DLD1 (cell line): ENCODE measurements around the gene ROGDI.

Experiments used
- in situ Hi-C: cut with HindIII; loops from 2 replicates; pipeline ENCODE4 v1.10.0; 2017; ENCODE audit warnings: low sequenced_read_pairs

ROGDI gene

DNA sequence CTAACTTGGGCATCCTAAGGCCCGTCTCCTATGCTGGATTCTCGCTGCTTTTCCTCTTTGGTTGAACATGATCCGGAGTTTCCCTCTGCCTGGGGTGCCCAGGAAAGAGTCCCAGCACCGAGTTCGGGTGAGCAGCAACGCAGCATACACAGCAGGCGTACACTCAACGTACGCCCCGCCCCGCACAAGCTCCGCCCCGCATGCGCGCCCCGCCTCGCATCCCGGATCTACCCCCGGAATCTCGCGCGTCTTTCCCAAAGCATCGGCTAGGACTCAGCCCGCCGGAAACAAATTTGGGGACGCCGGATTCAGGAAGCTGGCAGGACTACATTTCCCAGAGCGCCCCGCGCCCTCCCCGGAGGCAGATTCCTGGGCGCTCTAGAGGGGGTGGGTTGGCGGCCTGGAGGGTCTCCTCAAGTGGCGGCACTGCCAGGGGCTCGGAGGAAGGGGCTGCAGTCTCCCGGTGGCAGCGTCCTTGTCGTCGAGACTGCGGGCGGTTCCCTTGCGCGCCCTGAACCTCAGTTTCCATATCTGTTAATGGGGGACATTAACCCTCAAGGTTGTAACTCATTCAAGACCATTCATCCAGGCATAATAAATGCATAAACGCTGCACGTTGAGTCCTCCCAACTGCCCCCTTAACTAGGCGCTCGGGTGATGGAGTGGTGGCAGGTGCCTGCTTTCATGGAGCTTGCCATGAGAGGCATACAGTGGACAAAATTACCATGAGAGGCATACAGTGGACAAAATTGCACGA lies 33.7 kb downstream of the ROGDI start:
- in situ Hi-C loops, result no loop called here

DNA sequence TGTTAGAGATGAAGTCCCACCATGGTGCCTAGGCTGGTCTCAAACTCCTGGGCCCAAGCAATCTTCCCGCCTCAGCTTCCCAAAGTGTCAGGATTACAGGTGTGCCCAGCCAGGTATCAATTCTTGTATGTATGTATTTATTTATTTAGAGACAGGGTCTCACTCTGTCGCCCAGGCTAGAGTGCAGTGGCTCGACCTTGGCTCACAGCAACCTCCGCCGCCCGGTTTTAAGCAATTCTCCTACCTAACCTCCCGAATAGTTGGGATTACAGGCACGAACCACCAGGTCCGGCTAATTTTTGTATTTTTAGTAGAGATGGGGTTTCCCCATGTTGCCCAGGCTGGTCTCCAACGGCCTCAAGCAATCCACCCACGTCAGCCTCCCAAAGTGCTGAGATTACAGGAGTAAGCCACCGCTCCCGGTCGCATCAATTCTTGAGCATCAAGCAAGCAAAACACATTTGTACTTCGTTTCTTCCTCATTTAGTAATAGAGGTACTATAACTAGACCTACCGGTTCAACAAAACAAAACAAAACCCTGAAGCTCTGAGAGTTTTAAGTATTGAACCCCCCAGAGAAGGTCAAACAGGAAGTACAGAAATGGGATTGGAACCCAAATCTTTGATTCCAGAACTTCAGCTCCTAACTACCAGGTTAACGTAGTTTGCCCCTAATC lies 34.4 kb downstream of the ROGDI start:
- in situ Hi-C loops, result no loop called here

DNA sequence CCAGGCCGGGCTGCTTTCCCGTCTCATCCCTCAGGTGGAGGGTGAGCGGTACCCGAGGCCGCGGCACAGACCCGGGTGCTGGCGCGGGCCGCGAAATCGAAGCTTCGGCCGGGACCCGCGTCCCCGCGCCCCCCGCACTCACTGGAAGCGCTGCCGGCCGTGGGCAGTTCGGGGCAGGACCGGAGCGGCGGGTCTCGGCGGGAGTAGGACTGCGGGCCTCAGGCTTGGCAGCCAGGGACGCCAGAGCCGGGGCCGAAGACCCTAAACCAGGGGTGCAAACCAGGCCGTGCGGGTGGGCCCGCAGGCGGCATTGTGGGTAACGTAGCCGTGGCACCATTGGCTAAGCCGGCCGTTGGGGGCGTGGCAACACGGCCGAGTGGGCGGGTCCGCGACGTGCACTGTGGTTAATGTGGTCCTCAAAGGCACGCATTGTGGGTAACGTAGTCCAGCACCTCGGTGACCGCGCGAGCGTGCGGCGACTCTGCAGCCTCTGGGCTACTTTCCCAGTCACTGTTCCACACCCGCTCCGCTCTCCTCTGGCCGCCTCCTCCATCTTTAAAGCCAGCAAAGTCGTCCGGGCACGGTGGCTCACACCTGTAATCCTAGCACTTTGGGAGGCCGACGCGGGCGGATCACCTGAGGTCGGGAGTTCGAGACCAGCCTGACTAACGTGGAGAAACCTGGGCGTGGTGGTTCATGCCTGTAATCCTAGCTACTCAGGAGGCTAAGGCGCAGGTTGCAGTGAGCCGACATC lies 35.4 kb downstream of the ROGDI start, which contains the start of gene ZNF500:
Gene ZNF500, minus strand, starts transcription at position 288 of the 754 bp plus-strand sequence. CDS start 1,184 bp downstream, outside the sequence.
- in situ Hi-C loops, result no loop called here

DNA sequence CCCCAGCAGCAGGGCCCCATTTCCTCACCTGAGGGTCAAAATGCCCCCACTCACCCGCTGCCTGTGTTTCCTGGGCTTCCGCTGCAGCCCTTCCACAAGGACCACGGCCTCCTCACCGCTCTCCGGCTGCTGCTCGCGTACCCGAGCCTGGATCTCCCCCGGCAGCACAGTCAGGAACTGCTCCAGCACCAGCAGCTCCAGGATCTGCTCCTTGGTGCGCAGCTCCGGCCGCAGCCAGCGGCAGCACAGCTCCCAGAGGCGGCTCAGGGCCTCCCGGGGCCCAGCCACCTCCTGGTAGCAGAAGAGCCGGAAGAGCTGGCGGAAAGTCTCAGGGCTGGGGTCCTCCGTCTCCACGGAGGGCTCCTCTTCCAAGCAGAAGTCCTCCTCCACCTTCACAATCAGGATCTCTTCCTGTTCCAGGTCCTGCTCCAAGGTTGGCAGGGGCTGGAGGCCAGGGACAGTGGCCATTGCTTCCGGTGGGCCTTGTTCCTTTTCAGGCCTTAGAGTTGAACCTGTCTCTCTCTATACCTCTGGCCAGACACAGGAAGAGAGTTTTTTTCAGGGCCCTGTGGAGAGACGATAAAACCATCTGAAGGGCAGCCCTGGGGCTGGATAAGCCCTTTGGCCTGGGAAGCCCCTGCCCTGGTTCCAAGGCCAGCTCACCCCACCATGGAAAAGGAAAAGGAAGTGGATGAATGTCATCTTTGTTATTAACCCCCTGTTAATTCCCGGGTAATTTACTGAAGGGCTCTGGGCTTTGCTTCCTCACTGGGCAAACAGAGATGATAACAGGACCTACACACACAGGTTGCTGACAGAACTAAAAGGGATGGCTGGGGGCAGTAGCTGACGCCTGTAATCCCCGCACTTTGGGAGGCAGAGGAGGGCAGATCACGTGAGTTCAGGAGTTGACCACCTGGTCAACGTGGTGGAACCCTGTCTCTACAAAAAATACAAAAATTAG lies 36.6 kb downstream of the ROGDI start:
- in situ Hi-C loops, result no loop called here

DNA sequence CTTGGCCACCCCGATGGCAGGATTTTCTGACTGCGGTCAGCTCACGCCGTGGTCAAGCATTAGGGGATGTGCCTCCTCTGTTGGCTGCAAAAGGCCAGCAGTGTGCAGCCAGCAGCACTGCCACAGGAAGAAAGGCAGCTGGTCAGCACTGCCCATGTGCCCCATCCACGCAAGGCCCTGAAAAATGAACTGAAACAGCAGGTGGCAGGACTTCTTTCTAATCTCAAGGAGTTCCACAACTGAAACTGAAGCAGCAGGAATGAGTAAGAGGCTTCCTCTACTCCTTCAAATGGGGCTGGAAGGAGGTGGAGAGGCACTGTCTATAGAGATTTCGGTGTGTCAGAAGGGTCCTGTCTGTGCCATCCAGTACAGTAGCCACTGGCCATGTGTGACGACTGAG lies 38.6 kb downstream of the ROGDI start:
- in situ Hi-C loops, result no loop called here

DNA sequence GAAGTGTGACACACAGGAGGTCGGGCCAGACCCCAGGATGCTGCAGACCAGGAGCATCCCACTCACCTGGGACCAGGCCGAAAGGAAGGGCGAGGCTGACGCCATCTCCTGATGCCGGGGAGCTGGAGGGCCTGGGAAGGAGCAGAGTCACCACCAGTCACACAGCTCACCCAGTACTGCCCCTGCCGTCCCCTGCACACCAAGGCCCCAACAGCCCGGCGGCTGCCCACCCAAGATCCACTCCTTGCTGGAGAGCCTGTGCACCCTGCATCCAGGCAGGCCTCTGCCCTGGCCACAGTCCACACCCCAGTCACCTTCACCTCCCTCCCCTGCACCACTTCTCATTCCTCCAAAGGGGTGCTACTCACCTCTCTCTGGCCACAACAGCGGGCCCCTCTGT lies 40.2 kb downstream of the ROGDI start:
- in situ Hi-C loops, result no loop called here

DNA sequence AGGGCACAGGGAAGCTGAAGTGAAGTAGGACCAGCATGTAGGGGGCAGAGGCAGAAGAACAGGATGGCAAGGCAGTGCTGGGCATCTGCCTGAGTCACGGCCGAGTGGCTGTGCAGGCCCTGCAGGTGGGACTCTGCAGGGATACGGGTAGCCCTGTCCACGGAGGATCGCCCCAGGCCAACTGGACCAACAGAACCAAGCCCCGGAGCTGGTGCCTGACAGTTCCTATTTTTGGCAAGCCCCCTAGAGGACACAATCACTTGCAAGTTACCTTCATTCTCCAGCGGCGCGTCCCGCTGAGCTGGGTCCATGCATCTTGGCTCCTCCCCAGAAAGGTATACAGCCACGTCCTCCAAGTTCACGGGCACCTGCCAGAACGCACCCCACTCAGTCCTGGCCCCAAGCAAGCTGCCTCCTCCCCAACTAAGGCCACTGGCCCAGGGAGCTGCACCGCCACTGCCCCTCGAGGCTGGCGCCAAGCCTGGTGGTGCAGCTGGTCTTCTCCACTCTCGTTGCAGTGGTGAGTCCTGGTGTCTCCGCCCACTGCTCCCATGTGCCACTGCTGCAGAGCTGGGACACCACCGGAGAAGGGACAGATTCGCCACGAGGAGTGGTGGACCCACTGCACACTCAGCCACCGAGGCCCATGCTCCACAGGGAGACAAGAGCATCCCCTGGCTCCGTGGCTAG lies 42.1 kb downstream of the ROGDI start:
- in situ Hi-C loops, result no loop called here

DNA sequence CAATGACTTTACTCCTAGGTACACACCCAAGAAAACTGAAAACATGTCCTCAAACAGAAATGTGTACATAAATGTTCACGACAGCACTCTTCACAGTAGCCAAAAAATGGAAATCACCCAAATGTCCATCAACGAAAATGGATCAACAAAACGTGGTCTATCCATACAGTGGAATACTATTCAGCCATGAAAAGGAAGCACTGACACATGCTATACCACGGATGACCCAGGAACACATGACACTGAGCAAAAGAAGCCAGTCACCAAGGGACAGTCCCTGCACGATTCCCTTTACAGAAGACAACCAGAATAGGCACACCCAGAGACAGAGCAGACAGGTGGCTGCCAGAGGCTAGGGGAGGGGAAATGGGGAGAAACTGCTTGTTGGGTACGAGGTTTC lies 46.7 kb downstream of the ROGDI start:
- in situ Hi-C loops, result no loop called here

DNA sequence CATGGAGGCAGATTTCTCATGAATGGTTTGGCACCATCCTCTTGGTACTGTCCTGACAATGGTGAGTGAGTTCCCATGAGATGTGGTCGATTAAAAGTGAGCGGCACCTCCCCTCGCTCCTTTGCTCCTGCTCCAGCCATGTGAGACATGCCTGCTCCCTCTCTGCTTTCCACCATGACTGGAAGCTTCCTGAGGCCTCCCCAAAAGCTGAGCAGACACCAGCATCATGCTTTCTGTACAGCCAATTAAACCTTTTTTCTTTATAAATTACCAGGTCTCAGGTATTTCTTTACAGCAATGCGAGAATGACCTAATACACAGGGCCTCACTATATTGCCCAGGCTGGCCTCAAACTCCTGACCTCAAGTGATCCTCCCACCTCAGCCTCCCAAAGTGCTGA lies 47.6 kb downstream of the ROGDI start:
- in situ Hi-C loops, result no loop called here

DNA sequence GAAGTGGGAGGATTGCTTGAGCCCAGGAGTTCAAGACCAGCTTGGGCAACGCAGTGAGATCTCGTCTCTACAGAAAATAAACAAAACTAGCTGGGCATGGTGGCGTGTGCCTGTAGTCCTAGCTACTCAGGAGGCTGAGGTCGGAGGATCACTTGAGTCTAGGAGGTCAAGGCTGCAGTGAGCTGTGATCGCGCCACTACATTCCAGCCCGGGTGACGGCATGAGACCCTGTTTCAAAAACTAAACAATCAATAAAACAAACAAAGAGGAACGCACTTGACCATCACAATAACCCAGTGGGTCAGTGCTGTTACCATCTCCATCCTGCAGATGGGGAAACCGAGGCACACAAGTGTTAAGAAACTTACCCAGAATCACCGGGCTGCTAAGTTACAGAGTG lies 49.2 kb downstream of the ROGDI start:
- in situ Hi-C loops, result no loop called here

DNA sequence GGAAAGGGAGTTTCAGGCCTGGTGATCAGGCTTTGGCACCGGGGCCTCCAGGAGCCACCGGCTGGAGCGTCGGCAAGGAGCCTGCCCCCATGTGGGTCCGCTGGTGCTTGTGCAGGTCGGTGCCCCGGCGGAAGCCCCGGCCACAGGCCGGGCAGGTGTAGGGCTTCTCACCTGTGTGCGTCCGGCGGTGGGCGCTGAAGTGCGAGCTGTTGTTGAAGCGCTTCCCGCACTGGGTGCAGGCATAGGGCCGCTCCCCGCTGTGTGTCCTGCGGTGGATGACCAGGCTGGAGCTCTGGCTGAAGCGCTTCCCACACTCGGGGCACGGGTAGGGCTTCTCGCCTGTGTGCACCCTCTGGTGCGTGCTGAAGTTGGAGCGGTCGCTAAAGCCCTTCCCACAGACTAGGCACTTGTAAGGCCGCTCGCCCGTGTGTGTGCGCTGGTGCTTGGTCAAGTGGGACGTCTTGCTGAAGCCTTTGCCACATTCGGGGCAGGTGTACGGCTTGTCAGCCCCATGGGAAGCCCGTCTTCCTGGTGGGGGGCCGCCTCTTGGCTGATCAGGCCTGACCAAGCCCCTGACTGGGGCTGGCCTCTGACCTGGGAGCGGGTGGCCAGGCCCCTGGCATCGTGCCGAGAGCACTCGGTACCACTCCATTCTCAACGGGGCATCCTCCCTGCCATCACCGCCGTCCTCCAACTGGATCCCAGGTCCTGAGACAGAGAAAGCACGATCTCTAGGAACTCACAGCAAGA lies 49.9 kb downstream of the ROGDI start:
- in situ Hi-C loops, result no loop called here

DNA sequence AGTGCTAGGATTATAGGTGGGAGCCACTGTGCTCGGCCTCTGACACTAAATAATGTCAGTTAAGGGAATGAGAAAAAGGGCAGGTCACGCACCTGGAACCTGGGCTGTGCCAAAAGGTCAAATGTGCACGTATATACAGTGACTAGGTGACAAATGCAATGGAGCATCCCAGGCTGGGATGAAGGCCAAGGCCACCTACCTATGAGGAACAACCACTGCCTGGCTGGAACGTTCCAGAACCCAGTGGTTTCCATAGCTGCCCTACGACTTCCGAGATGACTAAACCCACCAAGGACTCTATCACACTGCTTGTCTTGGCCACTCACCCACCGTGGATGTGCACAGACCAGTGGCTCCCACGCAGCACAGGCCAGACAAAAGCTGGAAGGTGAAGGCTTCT lies 51.5 kb downstream of the ROGDI start:
- in situ Hi-C loops, result no loop called here

DNA sequence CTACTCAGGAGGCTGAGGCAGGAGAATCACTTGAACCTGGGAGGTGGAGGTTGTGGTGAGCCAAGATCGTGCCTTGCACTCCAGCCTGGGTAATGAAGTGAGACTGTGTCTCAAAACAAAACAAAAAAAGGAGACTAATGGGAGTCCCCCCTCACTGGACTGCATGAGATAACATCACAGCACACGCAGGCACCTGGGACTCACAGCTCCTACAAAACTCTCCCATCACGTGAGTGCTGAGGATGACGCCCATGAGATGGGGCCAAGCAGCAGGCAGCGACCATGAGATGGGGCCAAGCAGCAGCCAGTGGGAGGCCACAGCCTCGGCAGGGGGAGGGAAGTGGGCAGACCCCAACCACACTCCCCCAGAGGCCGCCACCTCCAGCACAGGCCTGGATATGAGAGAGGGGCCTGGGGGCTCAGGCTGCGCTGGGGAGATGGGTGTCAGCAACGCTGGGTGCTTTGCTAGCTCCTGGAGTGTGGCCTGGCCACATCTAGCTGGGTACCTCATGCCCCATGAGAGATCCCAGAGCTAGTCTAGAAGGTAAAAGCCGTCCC lies 52.7 kb downstream of the ROGDI start:
- in situ Hi-C loops, result no loop called here

DNA sequence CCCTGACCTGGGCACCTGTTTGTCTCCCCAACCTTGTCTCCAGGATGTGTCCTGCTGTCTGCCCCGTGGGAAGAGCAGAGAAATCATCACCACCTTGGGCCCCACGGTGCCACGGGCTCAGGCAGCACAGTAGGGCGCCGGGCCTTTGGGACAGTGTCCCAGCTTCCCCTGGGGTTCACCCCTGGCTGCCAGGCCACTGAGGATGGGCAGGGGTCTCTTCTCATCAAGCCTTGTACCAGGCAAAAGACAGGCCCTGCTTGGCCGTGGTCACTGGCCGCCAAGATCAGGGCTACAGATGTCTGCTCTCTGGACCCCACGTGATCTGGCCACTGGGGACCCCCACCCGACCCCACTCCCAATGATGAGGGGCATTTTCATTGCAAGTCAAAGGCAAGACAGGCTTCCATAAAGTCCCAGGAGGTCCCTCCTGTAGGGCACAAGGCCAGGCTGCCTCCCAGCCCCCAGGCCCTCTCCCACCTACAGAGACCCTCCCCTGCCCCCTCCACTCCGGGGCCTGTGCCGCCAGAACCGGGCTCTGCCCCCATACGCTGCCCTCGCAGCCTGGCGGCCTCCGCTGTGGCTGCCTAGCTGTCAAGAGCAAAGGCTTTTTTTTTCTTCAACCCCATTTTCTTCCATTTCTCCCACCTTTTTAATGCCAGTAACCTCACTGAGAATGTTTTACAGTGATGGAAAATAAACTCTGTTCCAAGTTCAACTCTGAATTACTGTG lies 53.6 kb downstream of the ROGDI start:
- in situ Hi-C loops, result no loop called here

DNA sequence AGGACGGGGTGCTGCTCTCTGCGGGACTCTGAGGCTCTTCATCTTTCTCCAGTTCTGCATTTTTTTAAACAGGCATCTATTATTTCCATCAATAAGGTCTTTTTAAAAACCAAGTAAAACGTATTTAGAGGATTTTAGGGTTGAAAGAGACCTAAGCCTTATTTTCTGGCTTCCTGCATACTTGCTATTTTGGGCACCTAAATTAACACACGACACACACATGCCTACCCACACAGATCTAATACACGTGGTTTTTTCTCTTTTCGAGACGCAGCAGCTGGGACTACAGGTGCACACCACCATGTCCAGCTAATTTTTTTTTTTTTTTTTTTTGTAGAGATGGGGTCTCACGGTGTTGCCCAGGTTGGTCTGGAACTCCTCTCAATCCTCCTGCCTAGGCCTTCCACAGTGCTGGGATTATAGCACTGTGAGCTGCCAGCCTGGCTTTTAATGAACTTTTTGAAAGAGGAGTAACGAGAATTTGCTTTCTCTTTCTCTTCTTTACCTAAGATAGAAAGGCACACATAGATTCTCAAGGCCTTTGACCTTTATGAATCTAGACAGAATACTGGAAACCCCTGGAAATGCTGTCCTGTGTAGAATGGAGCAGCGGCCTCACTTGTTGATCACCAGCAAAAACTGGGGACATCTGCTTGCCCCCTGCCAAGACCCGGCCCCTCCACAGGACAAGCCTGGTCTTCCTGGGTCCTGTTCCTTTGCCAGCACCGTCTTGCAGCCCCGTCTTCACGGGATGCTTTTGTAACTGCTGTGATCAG lies 54.3 kb downstream of the ROGDI start:
- in situ Hi-C loops, result no loop called here

DNA sequence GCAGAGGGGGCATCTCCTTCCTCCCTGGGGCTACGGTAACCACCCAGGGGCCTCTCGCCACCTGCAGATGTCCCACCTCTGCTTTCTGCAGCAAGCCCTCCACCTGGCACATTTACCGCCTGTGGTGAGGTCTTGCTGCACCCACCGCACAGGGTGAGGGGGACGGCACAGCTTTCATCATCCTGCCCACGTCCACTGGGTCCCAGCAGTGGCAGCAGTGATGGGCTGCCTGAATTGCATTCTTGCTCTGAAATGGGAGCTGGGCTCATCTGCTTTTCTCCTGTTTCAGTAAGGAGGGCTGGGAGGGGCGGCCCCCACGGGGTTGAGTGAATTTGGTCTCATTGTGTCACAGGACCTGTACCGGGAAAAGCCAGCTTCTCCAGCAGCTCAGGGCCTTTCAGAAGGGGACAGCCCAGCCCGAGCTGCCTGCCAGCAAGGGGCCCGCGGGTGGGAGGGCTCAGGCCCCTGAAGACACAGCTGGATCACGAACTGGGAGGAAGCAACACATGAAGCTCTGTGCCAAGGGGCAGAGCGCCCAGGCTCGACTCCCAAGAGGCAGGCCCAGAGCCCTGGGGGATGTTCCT lies 55.4 kb downstream of the ROGDI start:
- in situ Hi-C loops, result no loop called here
